HG03457 (cell line): ENCODE data around the gene EPHX1.
"Not testable (repeated sequence)": the region's sequence is repeated elsewhere in the genome, so short reads cannot be mapped to it uniquely, and the experiment has no call there.

Source experiments
- ATAC-seq: cut with Tn5 transposase; IDR thresholded peaks from one replicate; pipeline ENCODE4 v1.9.1; 2021; ENCODE audit warnings: moderate number of reproducible peaks; ENCODE audit not compliant: unreplicated experiment

Gene EPHX1

GRCh38 chr1:225809842-225810578 lies at the start of gene EPHX1:
EPHX1 (plus strand) TSS chr1:225810124; CDS start chr1:225828730, 18,606 bp downstream.
- ATAC-seq: peak; percentile 97

GRCh38 chr1:225760531-225760930 lies 49.4 kb upstream of the EPHX1 start:
- no peak for ATAC-seq

GRCh38 chr1:225761395-225761794 lies 48.5 kb upstream of the EPHX1 start:
- not testable (repeated sequence) for ATAC-seq

GRCh38 chr1:225762002-225762441 lies 47.9 kb upstream of the EPHX1 start:
- ATAC-seq: no peak

GRCh38 chr1:225762444-225762843 lies 47.5 kb upstream of the EPHX1 start:
- ATAC-seq: no peak

GRCh38 chr1:225763716-225764548 lies 46.0 kb upstream of the EPHX1 start:
- ATAC-seq: no peak

- ATAC-seq: no peak
Measured at GRCh38 chr1:225765982-225766674, 43.8 kb upstream of the EPHX1 start.

- ATAC-seq: no peak
Measured at GRCh38 chr1:225766967-225767633, 42.8 kb upstream of the EPHX1 start.

- no peak for ATAC-seq
Measured at GRCh38 chr1:225767634-225768540, 42.0 kb upstream of the EPHX1 start.

- ATAC-seq: no peak
Measured at GRCh38 chr1:225768662-225769426, 41.1 kb upstream of the EPHX1 start.

- ATAC-seq: no peak
Measured at GRCh38 chr1:225769687-225770086, 40.2 kb upstream of the EPHX1 start.

GRCh38 chr1:225770561-225771248 lies 39.2 kb upstream of the EPHX1 start:
- no peak for ATAC-seq

GRCh38 chr1:225771661-225772322 lies 38.1 kb upstream of the EPHX1 start:
- no peak for ATAC-seq

GRCh38 chr1:225772323-225772768 lies 37.6 kb upstream of the EPHX1 start:
- no peak for ATAC-seq

GRCh38 chr1:225772848-225773247 lies 37.1 kb upstream of the EPHX1 start:
- no peak for ATAC-seq

- ATAC-seq: no peak
Measured at GRCh38 chr1:225774281-225775147, 35.4 kb upstream of the EPHX1 start.

GRCh38 chr1:225776294-225776693 lies 33.6 kb upstream of the EPHX1 start:
- ATAC-seq: no peak
